ENCODE results near the gene DAD1.

The DAD1 gene

DNA sequence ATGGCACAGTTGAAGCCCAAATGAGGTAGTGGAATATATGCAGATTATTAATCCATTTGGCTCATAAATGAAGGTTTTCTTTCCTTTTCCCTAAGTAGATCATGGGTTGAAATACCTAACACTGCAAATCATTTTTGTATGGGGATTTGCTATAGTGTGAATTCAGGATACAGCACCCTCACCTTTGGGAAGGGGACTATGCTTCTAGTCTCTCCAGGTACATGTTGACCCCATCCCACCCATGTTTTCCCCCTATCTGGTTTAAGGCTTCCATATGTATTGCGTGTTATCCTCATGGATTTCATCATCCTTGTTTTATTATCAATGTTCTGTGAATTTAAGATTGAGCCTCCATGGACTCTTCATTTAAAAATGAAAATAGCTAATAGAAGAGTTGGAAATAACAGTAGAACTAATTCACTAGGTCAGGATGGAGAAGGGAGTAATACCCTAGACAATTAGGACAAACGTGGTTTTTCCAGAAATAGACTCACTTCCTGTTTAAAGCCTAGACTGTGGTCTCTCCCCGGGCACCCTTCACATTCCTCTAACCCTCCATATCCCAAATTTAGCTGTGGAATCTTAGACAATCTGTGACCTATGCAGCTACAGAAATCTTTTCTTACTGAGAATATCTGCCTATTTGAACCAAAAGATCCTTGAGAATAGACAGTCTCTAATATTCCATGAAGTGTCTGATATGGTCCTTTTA lies 56.5 kb downstream of the DAD1 start:
- TF ChIP-seq POLR2AphosphoS5 (IDR thresholded peaks at IDR 0.05; ENCODE audit: low read depth, low read length): no peak
- TF ChIP-seq REST (IDR thresholded peaks at IDR 0.05; ENCODE audit: insufficient read depth in 1 of 2, low read depth in 2 of 2, low read length in 2 of 2): no peak
- no peak for TF ChIP-seq SIN3A (IDR thresholded peaks at IDR 0.05; ENCODE audit: borderline replicate concordance, insufficient read depth, low read length)
- no peak for TF ChIP-seq TAF1 (IDR thresholded peaks at IDR 0.05; ENCODE audit: borderline replicate concordance, insufficient read depth, low read length)
- TF ChIP-seq FOXP2 (optimal IDR thresholded peaks at IDR 0.05; ENCODE audit: borderline replicate concordance, extremely low read depth, extremely low read length, insufficient read depth): no peak

GRCh38 chr14:22531451-22532344 lies 57.3 kb downstream of the DAD1 start:
- TF ChIP-seq SIN3A (IDR thresholded peaks at IDR 0.05; ENCODE audit: borderline replicate concordance, insufficient read depth, low read length) (no peak), REST (IDR thresholded peaks at IDR 0.05; ENCODE audit: insufficient read depth in 1 of 2, low read depth in 2 of 2, low read length in 2 of 2) (no peak), TAF1 (IDR thresholded peaks at IDR 0.05; ENCODE audit: borderline replicate concordance, insufficient read depth, low read length) (no peak), POLR2AphosphoS5 (IDR thresholded peaks at IDR 0.05; ENCODE audit: low read depth, low read length) (no peak), FOXP2 (optimal IDR thresholded peaks at IDR 0.05; ENCODE audit: borderline replicate concordance, extremely low read depth, extremely low read length, insufficient read depth) (no peak)

DNA sequence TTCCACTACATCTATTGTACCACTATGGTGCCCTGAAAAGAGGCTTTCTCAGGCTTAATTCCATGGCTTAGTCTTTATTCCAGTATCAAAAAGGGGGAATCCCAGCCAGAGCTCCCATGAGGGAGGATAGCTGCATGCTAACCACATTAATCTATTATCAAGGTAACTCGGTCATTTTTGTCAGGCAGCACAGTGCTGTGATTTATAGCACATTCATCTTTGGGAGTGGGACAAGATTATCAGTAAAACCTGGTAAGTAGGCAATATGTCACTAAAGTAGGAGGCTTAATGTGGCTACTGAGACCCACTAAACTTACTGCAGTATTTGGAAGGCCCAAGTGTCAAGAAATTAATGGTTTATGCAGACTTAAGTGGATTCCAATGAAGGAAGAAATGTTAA lies 58.9 kb downstream of the DAD1 start:
- TF ChIP-seq FOXP2 (optimal IDR thresholded peaks at IDR 0.05; ENCODE audit: borderline replicate concordance, extremely low read depth, extremely low read length, insufficient read depth) (no peak), REST (IDR thresholded peaks at IDR 0.05; ENCODE audit: insufficient read depth in 1 of 2, low read depth in 2 of 2, low read length in 2 of 2) (no peak)

DNA sequence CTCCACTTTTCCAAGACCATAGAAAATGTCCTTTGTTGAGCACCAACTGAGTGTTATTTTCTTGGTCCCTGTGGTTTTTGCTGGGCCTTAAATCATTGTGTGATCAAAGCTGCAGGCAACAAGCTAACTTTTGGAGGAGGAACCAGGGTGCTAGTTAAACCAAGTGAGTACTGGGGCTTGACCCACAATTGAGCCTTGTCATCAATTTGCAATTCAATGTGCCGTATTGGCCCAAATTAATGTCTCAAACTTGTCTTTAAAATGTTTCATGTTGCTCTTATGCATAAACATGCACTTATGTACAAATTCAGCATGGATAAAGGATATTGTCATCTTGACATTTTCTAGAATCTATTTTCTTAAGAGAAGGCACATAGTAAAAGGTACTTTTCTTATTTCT lies 62.3 kb downstream of the DAD1 start:
- no peak for TF ChIP-seq POLR2AphosphoS5 (IDR thresholded peaks at IDR 0.05; ENCODE audit: low read depth, low read length)
- no peak for TF ChIP-seq SIN3A (IDR thresholded peaks at IDR 0.05; ENCODE audit: borderline replicate concordance, insufficient read depth, low read length)
- TF ChIP-seq REST (IDR thresholded peaks at IDR 0.05; ENCODE audit: insufficient read depth in 1 of 2, low read depth in 2 of 2, low read length in 2 of 2): no peak
- no peak for TF ChIP-seq TAF1 (IDR thresholded peaks at IDR 0.05; ENCODE audit: borderline replicate concordance, insufficient read depth, low read length)
- no peak for TF ChIP-seq FOXP2 (optimal IDR thresholded peaks at IDR 0.05; ENCODE audit: borderline replicate concordance, extremely low read depth, extremely low read length, insufficient read depth)

All from PFSK-1 (cell line).